MM.1S (cell line): Measurements from ENCODE around the gene GABRA5.

Source experiments
- DNase-seq: peaks from one replicate; pipeline ENCODE4 v3.0.0-alpha.2; 2015
- H2AFZ ChIP-seq: fragments of 300-600 bp; sonication (generic); 2 replicates; pipeline ENCODE4 v1.6.0; 2016; ENCODE audit warnings: antibody characterized with exemption, low read length
- H3F3A ChIP-seq: fragments of 300-600 bp; sonication (generic); 2 replicates; pipeline ENCODE4 v1.6.1; 2016; ENCODE audit warnings: mild to moderate bottlenecking, antibody characterized with exemption, low read length, moderate library complexity, mixed read lengths; ENCODE audit not compliant: insufficient read depth
- H3K27ac ChIP-seq: fragments of 300-600 bp; sonication (generic); 2 replicates; pipeline ENCODE4 v1.5.1; 2016; ENCODE audit warnings: mild to moderate bottlenecking, low read length
- H3K27me3 ChIP-seq: fragments of 300-600 bp; sonication (generic); replicated peaks from 2 replicates; pipeline ENCODE4 v1.6.0; 2016; ENCODE audit warnings: low read length; ENCODE audit not compliant: insufficient read depth
- H3K36me3 ChIP-seq: fragments of 300-600 bp; sonication (generic); replicated peaks from 2 replicates; pipeline ENCODE4 v1.6.1; 2016; ENCODE audit warnings: mild to moderate bottlenecking, low read length, mixed read lengths; ENCODE audit not compliant: insufficient read depth
- H3K4me1 ChIP-seq: fragments of 300-600 bp; sonication (generic); 2 replicates; pipeline ENCODE4 v1.6.1; 2016; ENCODE audit warnings: low read length, mixed read lengths
- H3K4me2 ChIP-seq: fragments of 300-600 bp; sonication (generic); 2 replicates; pipeline ENCODE4 v1.6.0; 2016; ENCODE audit warnings: low read depth, low read length
- H3K4me3 ChIP-seq: fragments of 300-600 bp; sonication (generic); 2 replicates; pipeline ENCODE4 v1.5.1; 2016; ENCODE audit warnings: low read length, mixed read lengths
- H3K79me2 ChIP-seq: fragments of 300-600 bp; sonication (generic); 2 replicates; pipeline ENCODE4 v1.6.1; 2016; ENCODE audit warnings: mixed run types, low read length, mixed read lengths
- H3K9ac ChIP-seq: fragments of 300-600 bp; sonication (generic); 2 replicates; pipeline ENCODE4 v1.6.1; 2016; ENCODE audit warnings: low read length, mixed read lengths
- H3K9me2 ChIP-seq: fragments of 300-600 bp; sonication (generic); replicated peaks from 2 replicates; pipeline ENCODE4 v1.6.1; 2016; ENCODE audit warnings: mild to moderate bottlenecking, low read length, mixed read lengths; ENCODE audit not compliant: insufficient read depth
- H3K9me3 ChIP-seq: fragments of 300-600 bp; sonication (generic); replicated peaks from 2 replicates; pipeline ENCODE4 v1.6.1; 2016; ENCODE audit warnings: mild to moderate bottlenecking, low read length, mixed read lengths; ENCODE audit not compliant: insufficient read depth
- H4K20me1 ChIP-seq: fragments of 300-600 bp; sonication (generic); 2 replicates; pipeline ENCODE4 v1.6.1; 2016; ENCODE audit warnings: mild to moderate bottlenecking, low read length, moderate library complexity, mixed read lengths; ENCODE audit not compliant: insufficient read depth
- EZH2 ChIP-seq: fragments of 300-600 bp; sonication (generic); optimal IDR thresholded peaks from 2 replicates; pipeline ENCODE3; 2017; ENCODE audit warnings: low read depth, mild to moderate bottlenecking, antibody characterized with exemption, low read length, mixed read lengths
- EZH2phosphoT487 ChIP-seq: fragments of 300-600 bp; sonication (generic); IDR thresholded peaks from 2 replicates; pipeline ENCODE4 v1.6.1; 2018; ENCODE audit warnings: antibody characterized with exemption, low read length
- TF ChIP-seq, protein P1 (sequence below): fragments of 300-600 bp; sonication (generic); IDR thresholded peaks from 2 replicates; pipeline ENCODE4 v1.5.1; 2016; ENCODE audit warnings: antibody characterized with exemption, low read length, mixed read lengths

GABRA5 gene

DNA sequence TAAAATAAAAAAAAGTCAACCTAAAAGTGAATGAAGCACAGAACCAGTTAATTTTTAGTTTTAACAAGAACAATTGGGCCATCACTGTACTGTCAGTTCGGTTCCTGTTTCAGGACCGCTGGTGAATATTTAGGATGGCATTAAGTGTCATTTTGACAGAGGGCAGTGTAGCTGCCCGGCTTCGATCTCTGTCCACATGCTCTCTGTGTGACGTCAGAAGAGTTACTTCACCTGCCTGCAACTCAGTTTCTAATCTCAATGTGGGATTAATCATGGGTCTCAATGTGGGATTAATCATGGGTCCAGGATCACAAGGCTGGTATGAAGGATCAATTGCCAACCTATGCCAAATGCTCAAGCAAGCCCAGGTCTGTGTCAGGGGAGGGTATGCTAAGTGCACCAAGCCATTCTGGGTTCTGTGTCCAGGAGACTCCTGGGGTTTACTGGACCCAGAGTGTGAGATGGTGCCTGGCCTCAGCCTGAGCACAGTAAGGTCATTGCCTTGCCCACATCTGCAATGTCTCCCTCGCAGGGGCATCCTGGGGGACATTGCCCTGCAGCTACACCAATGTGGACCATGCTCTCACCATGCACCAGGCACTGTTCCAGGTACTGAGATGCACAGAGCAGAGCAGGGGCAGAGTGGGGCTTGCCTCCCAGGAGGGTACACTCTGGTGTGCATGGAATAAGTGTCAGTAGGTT is 8.1 kb downstream of the GABRA5 start:
- Histone ChIP-seq H3K9me3 (no peaks in the 10 kb centered on the region), H3K4me2 (no peak overlapping the region), H3K4me3 (no peak overlapping the region), H3K27ac (no peak overlapping the region), H3F3A (no peaks in the 10 kb centered on the region), H3K79me2 (no peaks in the 10 kb centered on the region), H4K20me1 (no peaks in the 10 kb centered on the region), H3K4me1 (no peaks in the 10 kb centered on the region), H3K27me3 (no peaks in the 10 kb centered on the region), H3K36me3 (no peaks in the 10 kb centered on the region), H3K9ac (no peak overlapping the region), H2AFZ (no peak overlapping the region), H3K9me2 (no peaks in the 10 kb centered on the region)
- TF ChIP-seq EZH2 = no peak
- no peak for TF ChIP-seq EZH2phosphoT487
- TF ChIP-seq, protein P1, sequence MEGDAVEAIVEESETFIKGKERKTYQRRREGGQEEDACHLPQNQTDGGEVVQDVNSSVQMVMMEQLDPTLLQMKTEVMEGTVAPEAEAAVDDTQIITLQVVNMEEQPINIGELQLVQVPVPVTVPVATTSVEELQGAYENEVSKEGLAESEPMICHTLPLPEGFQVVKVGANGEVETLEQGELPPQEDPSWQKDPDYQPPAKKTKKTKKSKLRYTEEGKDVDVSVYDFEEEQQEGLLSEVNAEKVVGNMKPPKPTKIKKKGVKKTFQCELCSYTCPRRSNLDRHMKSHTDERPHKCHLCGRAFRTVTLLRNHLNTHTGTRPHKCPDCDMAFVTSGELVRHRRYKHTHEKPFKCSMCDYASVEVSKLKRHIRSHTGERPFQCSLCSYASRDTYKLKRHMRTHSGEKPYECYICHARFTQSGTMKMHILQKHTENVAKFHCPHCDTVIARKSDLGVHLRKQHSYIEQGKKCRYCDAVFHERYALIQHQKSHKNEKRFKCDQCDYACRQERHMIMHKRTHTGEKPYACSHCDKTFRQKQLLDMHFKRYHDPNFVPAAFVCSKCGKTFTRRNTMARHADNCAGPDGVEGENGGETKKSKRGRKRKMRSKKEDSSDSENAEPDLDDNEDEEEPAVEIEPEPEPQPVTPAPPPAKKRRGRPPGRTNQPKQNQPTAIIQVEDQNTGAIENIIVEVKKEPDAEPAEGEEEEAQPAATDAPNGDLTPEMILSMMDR = no peak
- no peak for DNase-seq

GRCh38 chr15:26875476-26875850 is 8.6 kb downstream of the GABRA5 start:
- no peaks in the 10 kb centered on the region for H3K9me2 ChIP-seq
- no peaks in the 10 kb centered on the region for H3F3A ChIP-seq
- no peaks in the 10 kb centered on the region for H3K36me3 ChIP-seq
- H3K4me2 ChIP-seq = no peak overlapping the region
- DNase-seq = no peak
- H3K9me3 ChIP-seq = no peaks in the 10 kb centered on the region
- H2AFZ ChIP-seq = no peak overlapping the region
- H3K4me1 ChIP-seq = no peaks in the 10 kb centered on the region
- no peak for TF ChIP-seq EZH2
- TF ChIP-seq, protein P1 = no peak
- no peaks in the 10 kb centered on the region for H3K79me2 ChIP-seq
- no peaks in the 10 kb centered on the region for H3K27me3 ChIP-seq
- H4K20me1 ChIP-seq = no peaks in the 10 kb centered on the region
- H3K4me3 ChIP-seq = no peak overlapping the region
- H3K9ac ChIP-seq = no peak overlapping the region
- no peak overlapping the region for H3K27ac ChIP-seq

DNA sequence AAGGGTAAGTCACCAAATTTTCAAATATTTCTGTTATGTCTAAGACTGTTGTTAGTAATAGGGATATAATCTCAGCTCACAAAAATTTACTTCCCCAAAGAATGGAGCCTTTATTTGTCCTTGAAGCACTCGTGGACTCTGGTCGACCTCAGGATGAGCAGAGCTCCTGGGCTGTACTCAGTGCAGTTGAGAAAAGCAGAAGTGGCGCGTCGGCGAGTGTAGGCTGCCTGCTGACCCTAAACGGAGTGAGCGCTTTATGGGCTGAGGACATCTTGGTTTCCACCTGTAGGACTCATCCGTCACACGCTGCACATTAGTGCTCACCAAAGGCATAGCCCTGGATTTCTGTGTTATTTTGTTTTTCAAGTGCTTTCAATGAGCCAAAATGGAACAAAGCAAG is 11.0 kb downstream of the GABRA5 start:
- Histone ChIP-seq H3K4me1 (no peaks in the 10 kb centered on the region), H3K27me3 (no peaks in the 10 kb centered on the region), H3K36me3 (no peaks in the 10 kb centered on the region), H3K79me2 (no peaks in the 10 kb centered on the region), H4K20me1 (no peaks in the 10 kb centered on the region), H3K9me2 (no peaks in the 10 kb centered on the region), H3K4me2 (no peak overlapping the region), H2AFZ (no peak overlapping the region), H3K9me3 (no peaks in the 10 kb centered on the region), H3K4me3 (no peak overlapping the region), H3K27ac (no peak overlapping the region), H3F3A (no peaks in the 10 kb centered on the region), H3K9ac (no peak overlapping the region)
- TF ChIP-seq EZH2phosphoT487 (no peak), EZH2 (no peak)
- TF ChIP-seq, protein P1 = no peak
- no peak for DNase-seq
